HCT116 (cell line): Measurements from ENCODE around the gene SLC2A4. TPM values are rescaled to one million over a fixed set of nuclear protein-coding genes. Genes with fewer than 3 reads are reported as not detected.

ENCODE experiments used
- ATAC-seq: fragments of 200-7000 bp; cut with Tn5 transposase; 2 replicates; pipeline ENCODE4 v1.9.1; 2020; ENCODE audit warnings: mild to moderate bottlenecking, moderate library complexity
- BruUV-seq: library from RNA; stranded (reverse); fragments of 400-500 nt; replicated peaks from 2 replicates; lab custom pipeline; 2021; lab: Mats Ljungman, UMichigan
- CTCF ChIA-PET: fragments of 300-600 bp; sonication (Branson Sonifier 250); formaldehyde crosslinking; loops from one replicate; lab custom pipeline; 2021; ENCODE audit warnings: antibody characterized with exemption; lab: Charles Lee
- POLR2A ChIA-PET: fragments of 300-600, 350-600 bp; sonication (Branson Sonifier 250); formaldehyde crosslinking; loops from one replicate; lab custom pipeline; 2021; ENCODE audit warnings: antibody characterized with exemption; lab: Charles Lee
- RAD21 ChIA-PET, 2 experiments: fragments of 300-600 bp; sonication (Branson Sonifier 250); formaldehyde crosslinking; loops; one replicate each; lab custom pipeline; 2023; ENCODE audit warnings: low total read pairs in 2 of 2; ENCODE audit not compliant: uncharacterized antibody in 2 of 2, unreplicated experiment in 2 of 2, low non-redundant PET in 1 of 2; lab: Charles Lee
- DNase-seq: peaks from one replicate; pipeline ENCODE4 v3.0.0-alpha.2; 2010; ENCODE audit warnings: low read depth, low spot score
- H2AFZ ChIP-seq: fragments of 200-600 bp; shearing (Covaris generic), sonication (generic); 2 replicates; pipeline ENCODE4 v1.6.1; 2017; ENCODE audit warnings: low read depth, mixed run types, mixed read lengths, antibody characterized with exemption, low read length; ENCODE audit not compliant: poor library complexity, severe bottlenecking
- H3K27ac ChIP-seq: 2 replicates; pipeline ENCODE4 v1.5.1; 2012; ENCODE audit warnings: low read depth, low read length
- H3K27me3 ChIP-seq: fragments of 200-600 bp; sonication (generic); 2 replicates; pipeline ENCODE4 v1.6.1; 2016; ENCODE audit warnings: mixed run types, low read length, mixed read lengths; ENCODE audit not compliant: insufficient read depth
- H3K36me3 ChIP-seq, 2 experiments: fragments of 200-500 bp in 1 of 2; fragments of 200-600 bp in 1 of 2; sonication (Bioruptor generic) in 1 of 2; sonication (generic) in 1 of 2; 2 replicates each; pipeline versions ENCODE4 v1.5.1 to v1.6.1; 2014 to 2016; ENCODE audit warnings: low read length in 2 of 2, inconsistent platforms in 1 of 2, mixed read lengths in 1 of 2, mixed run types in 1 of 2; ENCODE audit not compliant: insufficient read depth in 2 of 2, control insufficient read depth in 1 of 2
- H3K4me1 ChIP-seq, 2 experiments: fragments of 200-600 bp in 1 of 2; sonication (generic) in 1 of 2; 2 replicates each; pipeline versions ENCODE4 v1.5.1 to v1.6.1; 2012 to 2017; ENCODE audit warnings: low read length in 2 of 2, inconsistent platforms in 1 of 2, mild to moderate bottlenecking in 1 of 2, mixed read lengths in 1 of 2, mixed run types in 1 of 2, moderate library complexity in 1 of 2; ENCODE audit not compliant: insufficient read depth in 2 of 2, control insufficient read depth in 1 of 2
- H3K4me2 ChIP-seq: fragments of 200-600 bp; sonication (generic); 2 replicates; pipeline ENCODE4 v1.6.1; 2017; ENCODE audit warnings: mixed run types, low read length, mixed read lengths
- H3K4me3 ChIP-seq, 2 experiments: fragments of 200-600 bp in 1 of 2; sonication (generic) in 1 of 2; replicated peaks in 1 of 2; 2 replicates each; pipeline ENCODE4 v1.5.1; 2011 to 2016; ENCODE audit warnings: low read length in 2 of 2, control low read depth in 1 of 2, low read depth in 1 of 2, mild to moderate bottlenecking in 1 of 2, mixed read lengths in 1 of 2, mixed run types in 1 of 2
- H3K79me2 ChIP-seq: fragments of 200-600 bp; sonication (generic); 2 replicates; pipeline ENCODE4 v1.6.1; 2017; ENCODE audit warnings: mild to moderate bottlenecking, mixed run types, low read length, moderate library complexity, mixed read lengths; ENCODE audit not compliant: insufficient read depth
- H3K9ac ChIP-seq: fragments of 200-600 bp; sonication (generic); 2 replicates; pipeline ENCODE4 v1.6.1; 2016; ENCODE audit warnings: low read length, mixed read lengths
- H3K9me2 ChIP-seq: fragments of 200-600 bp; sonication (generic), shearing (Covaris generic); 2 replicates; pipeline ENCODE4 v1.6.1; 2017; ENCODE audit warnings: mixed run types, mild to moderate bottlenecking, moderate library complexity; ENCODE audit not compliant: insufficient read depth
- H3K9me3 ChIP-seq, 2 experiments: fragments of 200-500 bp in 1 of 2; fragments of 200-600 bp in 1 of 2; sonication (Bioruptor generic) in 1 of 2; sonication (generic) in 1 of 2; 2 replicates each; pipeline ENCODE4 v1.6.1; 2014 to 2017; ENCODE audit warnings: low read length in 2 of 2, mixed read lengths in 2 of 2, inconsistent platforms in 1 of 2, low read depth in 1 of 2, mild to moderate bottlenecking in 1 of 2, mixed run types in 1 of 2, moderate library complexity in 1 of 2; ENCODE audit not compliant: control insufficient read depth in 1 of 2, insufficient read depth in 1 of 2
- H4K20me1 ChIP-seq: fragments of 200-600 bp; sonication (generic), shearing (Covaris generic); 2 replicates; pipeline ENCODE4 v1.6.1; 2017; ENCODE audit warnings: mixed run types, mild to moderate bottlenecking, moderate library complexity; ENCODE audit not compliant: insufficient read depth
- EGR1 ChIP-seq: IDR thresholded peaks from 2 replicates; pipeline ENCODE4 v1.6.1; 2012; ENCODE audit warnings: low read depth
- ELF1 ChIP-seq: IDR thresholded peaks from 2 replicates; pipeline ENCODE4 v1.6.1; 2012; ENCODE audit warnings: low read depth, borderline replicate concordance
- POLR2AphosphoS5 ChIP-seq: IDR thresholded peaks from 2 replicates; pipeline ENCODE4 v1.6.1; 2011; ENCODE audit warnings: mild to moderate bottlenecking, low read depth, low read length, moderate library complexity
- SIN3A ChIP-seq: IDR thresholded peaks from 2 replicates; pipeline ENCODE4 v1.6.1; 2012; ENCODE audit warnings: low read depth
- SP1 ChIP-seq: IDR thresholded peaks from 2 replicates; pipeline ENCODE4 v1.6.1; 2012; ENCODE audit warnings: low read depth
- SRF ChIP-seq: IDR thresholded peaks from 2 replicates; pipeline ENCODE4 v1.6.1; 2012; ENCODE audit warnings: low read depth
- TCF7L2 ChIP-seq: IDR thresholded peaks from 2 replicates; pipeline ENCODE4 v1.7.0; 2011; ENCODE audit warnings: borderline replicate concordance, inconsistent platforms; ENCODE audit not compliant: insufficient read depth, insufficient read length; ENCODE audit errors: extremely low read depth
- YY1 ChIP-seq: IDR thresholded peaks from 2 replicates; pipeline ENCODE4 v1.6.1; 2011; ENCODE audit warnings: low read length, low read depth, moderate library complexity, mild to moderate bottlenecking; ENCODE audit not compliant: insufficient replicate concordance; ENCODE audit errors: extremely low read depth
- ZFX ChIP-seq: fragments of 450-650 bp; IDR thresholded peaks from 2 replicates; pipeline ENCODE4 v1.6.1; 2017
- intact Hi-C: fragments of 100-400 bp; cut with micrococcal nuclease; formaldehyde crosslinking; loops from 2 replicates; pipeline ENCODE4 v1.10.0; 2022
- total RNA-seq: library from RNA; stranded (reverse); gene quantifications from one replicate; pipeline ENCODE4 v1.2.1, GENCODE V29; 2021; ENCODE audit not compliant: unreplicated experiment
- TF ChIP-seq, protein P1 (sequence below): IDR thresholded peaks from 2 replicates; pipeline ENCODE4 v1.6.1; 2012
- TF ChIP-seq, protein P2 (sequence below): IDR thresholded peaks from 2 replicates; pipeline ENCODE4 v1.6.1; 2012; ENCODE audit warnings: low read depth

SLC2A4 gene
- total RNA-seq, 1 experiment from 2014 or later = 2.5 TPM

DNA sequence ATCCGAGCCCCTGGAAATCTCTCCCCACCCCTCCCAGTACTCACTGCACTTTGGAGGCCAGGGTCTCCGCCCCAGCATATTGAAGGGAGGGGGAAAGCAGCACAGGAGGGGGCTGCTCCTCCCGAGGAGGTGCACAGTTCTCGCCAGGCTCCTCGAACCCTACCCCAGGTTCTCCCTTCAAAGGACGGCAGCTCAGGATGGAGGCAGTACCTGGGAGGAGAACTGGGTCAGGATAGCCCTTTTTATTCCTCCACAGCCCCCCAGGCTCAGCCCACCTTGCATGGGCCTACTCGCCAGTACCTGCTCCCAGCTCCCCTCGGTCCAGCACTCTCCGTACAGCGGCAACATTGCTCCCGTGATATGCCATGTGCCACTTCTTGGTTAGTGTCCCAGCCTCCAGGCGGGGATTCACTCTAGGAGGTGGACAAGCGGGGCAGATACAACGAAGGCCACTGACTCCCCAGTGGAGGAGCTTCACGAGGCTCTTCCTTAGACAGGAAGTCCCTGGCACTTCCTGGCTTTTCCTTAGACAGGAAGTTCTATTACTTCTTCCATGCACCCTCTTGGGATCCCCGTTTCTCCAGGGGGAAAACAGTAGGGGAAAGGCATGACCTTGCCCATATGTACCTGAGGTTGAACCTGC is 35.8 kb downstream of the SLC2A4 start:
- POLR2A ChIA-PET = no interaction called here
- Histone ChIP-seq H2AFZ (no peak overlapping the region), H4K20me1 (peaks cover 12% of the 10 kb centered on the region; the same call in 1 of the 2 replicates), H3K27me3 (no peaks in the 10 kb centered on the region), H3K4me1 (peaks cover 19 to 33% of the 10 kb centered on the region in 2 experiments), H3K4me3 (no peak overlapping the region), H3K4me2 (no peak overlapping the region), H3K9me2 (no peaks in the 10 kb centered on the region), H3K79me2 (peaks cover 26% of the 10 kb centered on the region), H3K9me3 (no peaks in the 10 kb centered on the region), H3K9ac (no peak overlapping the region), H3K36me3 (peaks cover 24 to 49% of the 10 kb centered on the region in 2 experiments; a peak in 3 of 4 replicates), H3K27ac (no peak overlapping the region)
- intact Hi-C loops = no loop called here
- DNase-seq = no peak
- RAD21 ChIA-PET = no interaction called here
- TF ChIP-seq SRF (no peak), SP1 (no peak), SIN3A (no peak), YY1 (no peak), ZFX (no peak), POLR2AphosphoS5 (no peak), ELF1 (no peak), EGR1 (no peak), TCF7L2 (no peak)
- TF ChIP-seq, protein P1, sequence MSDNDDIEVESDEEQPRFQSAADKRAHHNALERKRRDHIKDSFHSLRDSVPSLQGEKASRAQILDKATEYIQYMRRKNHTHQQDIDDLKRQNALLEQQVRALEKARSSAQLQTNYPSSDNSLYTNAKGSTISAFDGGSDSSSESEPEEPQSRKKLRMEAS = no peak
- TF ChIP-seq, protein P2, sequence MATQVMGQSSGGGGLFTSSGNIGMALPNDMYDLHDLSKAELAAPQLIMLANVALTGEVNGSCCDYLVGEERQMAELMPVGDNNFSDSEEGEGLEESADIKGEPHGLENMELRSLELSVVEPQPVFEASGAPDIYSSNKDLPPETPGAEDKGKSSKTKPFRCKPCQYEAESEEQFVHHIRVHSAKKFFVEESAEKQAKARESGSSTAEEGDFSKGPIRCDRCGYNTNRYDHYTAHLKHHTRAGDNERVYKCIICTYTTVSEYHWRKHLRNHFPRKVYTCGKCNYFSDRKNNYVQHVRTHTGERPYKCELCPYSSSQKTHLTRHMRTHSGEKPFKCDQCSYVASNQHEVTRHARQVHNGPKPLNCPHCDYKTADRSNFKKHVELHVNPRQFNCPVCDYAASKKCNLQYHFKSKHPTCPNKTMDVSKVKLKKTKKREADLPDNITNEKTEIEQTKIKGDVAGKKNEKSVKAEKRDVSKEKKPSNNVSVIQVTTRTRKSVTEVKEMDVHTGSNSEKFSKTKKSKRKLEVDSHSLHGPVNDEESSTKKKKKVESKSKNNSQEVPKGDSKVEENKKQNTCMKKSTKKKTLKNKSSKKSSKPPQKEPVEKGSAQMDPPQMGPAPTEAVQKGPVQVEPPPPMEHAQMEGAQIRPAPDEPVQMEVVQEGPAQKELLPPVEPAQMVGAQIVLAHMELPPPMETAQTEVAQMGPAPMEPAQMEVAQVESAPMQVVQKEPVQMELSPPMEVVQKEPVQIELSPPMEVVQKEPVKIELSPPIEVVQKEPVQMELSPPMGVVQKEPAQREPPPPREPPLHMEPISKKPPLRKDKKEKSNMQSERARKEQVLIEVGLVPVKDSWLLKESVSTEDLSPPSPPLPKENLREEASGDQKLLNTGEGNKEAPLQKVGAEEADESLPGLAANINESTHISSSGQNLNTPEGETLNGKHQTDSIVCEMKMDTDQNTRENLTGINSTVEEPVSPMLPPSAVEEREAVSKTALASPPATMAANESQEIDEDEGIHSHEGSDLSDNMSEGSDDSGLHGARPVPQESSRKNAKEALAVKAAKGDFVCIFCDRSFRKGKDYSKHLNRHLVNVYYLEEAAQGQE = no peak
- ATAC-seq = no peak
- CTCF ChIA-PET = no interaction called here
- no TSS peak for BruUV-seq
